CD4-positive, alpha-beta memory T cell (primary cell): ENCODE results near the gene FNIP2. TPM values are rescaled to one million over a fixed set of nuclear protein-coding genes. Genes with fewer than 3 reads are reported as not detected.
A peak's percentile ranks its signal among the peaks of the same experiment; 100 is the strongest.

Experiments used
- CTCF ChIA-PET: fragments of 350-600 bp; sonication (Branson Sonifier 250); formaldehyde crosslinking; loops from one replicate; lab custom pipeline; 2021; ENCODE audit warnings: inconsistent platforms; ENCODE audit not compliant: partially characterized antibody; lab: Charles Lee
- POLR2A ChIA-PET: fragments of 350-600 bp; sonication (Branson Sonifier 250); formaldehyde crosslinking; loops from one replicate; lab custom pipeline; 2021; ENCODE audit not compliant: partially characterized antibody; lab: Charles Lee
- DNase-seq, 5 donors: peaks; one replicate each; pipeline versions ENCODE4 v3.0.0 to v3.0.0-alpha.2; 2020 to 2022; ENCODE audit warnings: mixed read lengths in 1 of 5
- H3K27ac ChIP-seq: one replicate; pipeline ENCODE4 v1.7.0; 2013; ENCODE audit warnings: low read depth, low read length
- H3K27me3 ChIP-seq: 2 replicates; pipeline ENCODE4 v1.7.0; 2013; ENCODE audit warnings: mild to moderate bottlenecking, low read length, moderate library complexity; ENCODE audit not compliant: insufficient read depth
- H3K36me3 ChIP-seq: 2 replicates; pipeline ENCODE4 v1.7.0; 2013; ENCODE audit warnings: mild to moderate bottlenecking, low read length, moderate library complexity; ENCODE audit not compliant: insufficient read depth
- H3K4me1 ChIP-seq: 2 replicates; pipeline ENCODE4 v1.7.0; 2013; ENCODE audit warnings: mild to moderate bottlenecking, low read length, moderate library complexity; ENCODE audit not compliant: insufficient read depth
- H3K4me3 ChIP-seq, 2 donors: one replicate each; pipeline ENCODE4 v1.7.0; 2013; ENCODE audit warnings: low read length in 2 of 2, mild to moderate bottlenecking in 1 of 2
- H3K9me3 ChIP-seq, 2 donors: one replicate each; pipeline ENCODE4 v1.7.0; 2013; ENCODE audit warnings: low read length in 2 of 2, control low read depth in 1 of 2; ENCODE audit not compliant: control insufficient read depth in 1 of 2
- H3K27ac Mint-ChIP-seq, 7 donors: one replicate each; pipeline ENCODE4 v1.8.0; 2020 to 2021; ENCODE audit warnings: mixed read lengths in 7 of 7, mild to moderate bottlenecking in 6 of 7, inconsistent platforms in 3 of 7, moderate library complexity in 3 of 7
- H3K27me3 Mint-ChIP-seq, 2 donors: one replicate each; pipeline ENCODE4 v1.8.0; 2020 to 2021; ENCODE audit warnings: mixed read lengths in 2 of 2
- H3K36me3 Mint-ChIP-seq, 2 donors: one replicate each; pipeline ENCODE4 v1.8.0; 2020 to 2021; ENCODE audit warnings: mixed read lengths in 2 of 2, inconsistent platforms in 1 of 2, mild to moderate bottlenecking in 1 of 2
- H3K4me1 Mint-ChIP-seq, 4 donors: one replicate each; pipeline ENCODE4 v1.8.0; 2020 to 2021; ENCODE audit warnings: mixed read lengths in 4 of 4, mild to moderate bottlenecking in 1 of 4
- H3K4me3 Mint-ChIP-seq, 8 donors: one replicate each; pipeline ENCODE4 v1.8.0; 2020 to 2021; ENCODE audit warnings: mixed read lengths in 8 of 8, mild to moderate bottlenecking in 7 of 8, moderate library complexity in 6 of 8, inconsistent platforms in 3 of 8
- H3K9me3 Mint-ChIP-seq, 8 donors: one replicate each; pipeline ENCODE4 v1.8.0; 2020 to 2021; ENCODE audit warnings: mixed read lengths in 8 of 8, mild to moderate bottlenecking in 5 of 8, inconsistent platforms in 3 of 8, moderate library complexity in 1 of 8
- intact Hi-C: fragments of 100-400 bp; cut with micrococcal nuclease; formaldehyde crosslinking; loops from one replicate; pipeline ENCODE4 v1.15.1; 2023
- polyA plus RNA-seq, 2 donors: library from polyadenylated mRNA; unstranded; fragments of 300-500 nt; fragmentation: Illumina TruSeq; gene quantifications; one replicate each; pipeline ENCODE4 v1.2.3, GENCODE V29; 2021
- total RNA-seq, 2 experiments: library from RNA; stranded (reverse); gene quantifications; one replicate each; pipeline ENCODE4 v1.2.3, GENCODE V29; 2021

FNIP2 gene
- total and polyA plus RNA-seq, 4 experiments from 2014 or later = 2.4 to 9.4 (median 6.4) TPM

DNA sequence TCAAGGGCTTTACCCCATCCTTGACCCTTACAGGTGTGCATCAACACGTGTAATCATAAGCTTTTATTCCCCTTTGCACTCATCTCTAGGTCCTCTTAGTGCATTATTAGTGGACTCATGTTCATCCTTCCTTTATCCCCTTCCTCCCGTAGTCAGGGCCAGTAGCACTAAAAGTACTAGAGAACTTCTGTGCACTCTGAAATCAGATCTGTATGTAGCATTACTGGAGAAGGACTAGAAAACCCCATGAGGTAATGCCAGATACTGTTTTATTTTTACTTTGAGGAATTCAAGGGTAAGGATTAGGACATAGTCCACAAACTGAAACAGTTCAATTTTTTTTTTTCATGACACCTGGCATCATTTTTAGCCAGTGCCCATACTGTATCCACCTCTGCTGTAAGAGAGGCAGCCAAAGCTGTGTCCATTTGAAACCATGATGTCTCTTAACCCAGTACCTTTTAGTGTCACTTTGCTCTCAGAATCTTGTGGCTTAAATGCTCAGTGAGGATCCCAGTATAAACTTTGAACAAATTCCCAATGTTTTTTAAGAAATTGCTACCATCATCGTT is 134.7 kb downstream of the FNIP2 start:
- no peak for DNase-seq
- no peaks in the 10 kb centered on the region for H3K27me3 ChIP-seq
- no peak overlapping the region for H3K27ac ChIP-seq
- ChIA-PET CTCF (no interaction called here), POLR2A (no interaction called here)
- peaks cover 13% of the 10 kb centered on the region for H3K4me1 ChIP-seq
- intact Hi-C loops = no loop called here
- no peak overlapping the region for H3K4me3 ChIP-seq
- H3K9me3 ChIP-seq = no peaks in the 10 kb centered on the region
- H3K36me3 Mint-ChIP-seq = peaks cover 38 to 44% of the 10 kb centered on the region in 2 donors
- H3K4me3 Mint-ChIP-seq = no peak overlapping the region
- H3K4me1 Mint-ChIP-seq = peaks cover 16 to 38% (median 18%) of the 10 kb centered on the region in 4 donors
- no peaks in the 10 kb centered on the region for H3K27me3 Mint-ChIP-seq
- peak overlapping the region in 2 of 7 donors; percentile 58 to 80 for H3K27ac Mint-ChIP-seq
- H3K9me3 Mint-ChIP-seq = peaks cover 0 to 3% (median 0%) of the 10 kb centered on the region in 8 donors
- H3K36me3 ChIP-seq = no peaks in the 10 kb centered on the region

DNA sequence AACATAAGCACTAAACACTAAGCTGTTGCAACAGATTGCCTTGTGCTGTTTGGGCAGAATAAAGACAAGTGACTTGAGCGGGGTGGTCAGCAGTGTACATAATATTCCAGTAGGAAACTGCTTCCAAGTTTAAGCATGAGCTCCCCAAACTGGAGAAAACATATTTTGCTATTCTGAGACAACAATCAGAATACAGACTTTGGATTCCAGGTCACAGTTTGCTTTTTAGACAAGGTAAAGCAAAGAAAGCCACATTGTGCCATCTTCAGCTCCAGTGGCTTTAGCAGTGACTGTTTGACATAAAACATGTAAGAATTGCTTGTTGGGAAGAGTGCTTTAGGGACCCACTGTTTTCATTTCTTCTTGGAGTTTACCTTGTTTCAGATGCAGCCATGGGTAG is 136.0 kb downstream of the FNIP2 start:
- intact Hi-C loops = no loop called here
- Histone ChIP-seq H3K4me3 (no peak overlapping the region), H3K27ac (no peak overlapping the region), H3K27me3 (no peaks in the 10 kb centered on the region), H3K9me3 (no peaks in the 10 kb centered on the region), H3K4me1 (peaks cover 13% of the 10 kb centered on the region), H3K36me3 (no peaks in the 10 kb centered on the region)
- H3K9me3 Mint-ChIP-seq = peaks cover 0 to 3% (median 0%) of the 10 kb centered on the region in 8 donors
- CTCF ChIA-PET = interaction anchor here (0.6 to 2.2 kb wide), 3 partner anchors 13 to 47 kb away, joined by 3 to 5 read pairs (median 3); no protein-coding TSS in a partner anchor
- peaks cover 13 to 32% (median 16%) of the 10 kb centered on the region in 4 donors for H3K4me1 Mint-ChIP-seq
- no peak for DNase-seq
- peak overlapping the region in 2 of 7 donors; percentile 35 to 58 for H3K27ac Mint-ChIP-seq
- H3K36me3 Mint-ChIP-seq = peaks cover 28 to 32% of the 10 kb centered on the region in 2 donors
- no peaks in the 10 kb centered on the region for H3K27me3 Mint-ChIP-seq
- POLR2A ChIA-PET = no interaction called here
- no peak overlapping the region for H3K4me3 Mint-ChIP-seq

DNA sequence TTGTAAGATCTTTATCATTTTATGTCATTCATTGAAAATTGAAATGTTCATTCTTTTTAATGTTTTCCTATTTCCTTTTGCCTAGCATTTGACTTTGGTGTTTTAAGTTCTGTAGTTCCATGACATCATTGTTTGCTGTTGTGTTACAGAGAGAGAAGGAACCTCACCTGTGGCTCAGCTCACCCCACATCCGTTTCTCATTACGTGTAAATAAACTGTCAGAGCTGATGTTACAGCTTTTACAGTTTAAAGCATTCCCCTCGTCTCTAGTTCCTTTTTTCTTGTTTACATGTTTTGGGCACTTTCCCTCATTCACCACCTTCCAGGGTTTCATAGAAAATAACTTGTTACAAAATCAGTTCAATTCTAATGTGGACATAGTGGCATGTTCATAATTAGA is 137.2 kb downstream of the FNIP2 start:
- no peaks in the 10 kb centered on the region for H3K27me3 ChIP-seq
- Mint-ChIP-seq H3K27me3 (no peaks in the 10 kb centered on the region), H3K27ac (peak overlapping the region; percentile 43 to 86 (median 68)), H3K4me3 (no peak overlapping the region), H3K9me3 (no peaks in the 10 kb centered on the region), H3K36me3 (peaks cover 19 to 22% of the 10 kb centered on the region in 2 donors), H3K4me1 (peaks cover 9 to 29% (median 15%) of the 10 kb centered on the region in 4 donors)
- H3K4me1 ChIP-seq = peaks cover 13% of the 10 kb centered on the region
- intact Hi-C loops = no loop called here
- peak; percentile 23 to 66 (median 47) for DNase-seq
- POLR2A ChIA-PET = no interaction called here
- H3K9me3 ChIP-seq = no peaks in the 10 kb centered on the region
- no peaks in the 10 kb centered on the region for H3K36me3 ChIP-seq
- CTCF ChIA-PET = interaction anchor here (1.4 to 2.2 kb wide), 2 partner anchors 12 to 14 kb away, joined by 3 to 5 read pairs; no protein-coding TSS in a partner anchor
- H3K27ac ChIP-seq = no peak overlapping the region
- no peak overlapping the region for H3K4me3 ChIP-seq

DNA sequence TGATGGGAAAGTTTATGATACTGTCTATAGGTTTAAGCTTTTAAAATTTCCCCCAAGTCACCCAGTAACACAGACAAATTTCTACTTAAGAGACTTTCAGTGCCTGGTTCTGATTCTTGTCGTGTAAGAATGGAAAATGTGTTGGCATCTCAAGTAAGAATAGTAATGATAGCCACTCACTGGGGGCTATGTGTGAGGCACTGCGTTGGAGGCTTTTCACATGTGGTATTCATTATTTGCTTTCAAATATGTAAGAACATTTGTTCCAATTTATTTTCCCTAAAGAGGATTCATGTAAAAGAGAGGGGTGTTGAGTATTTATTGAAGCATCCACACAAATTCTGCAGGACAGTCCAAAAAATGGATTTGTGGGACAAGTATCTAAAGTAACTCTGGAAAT is 143.6 kb downstream of the FNIP2 start:
- H3K9me3 ChIP-seq = no peaks in the 10 kb centered on the region
- DNase-seq = no peak
- intact Hi-C loops = no loop called here
- POLR2A ChIA-PET = no interaction called here
- H3K27ac ChIP-seq = no peak overlapping the region
- H3K4me1 ChIP-seq = no peaks in the 10 kb centered on the region
- H3K9me3 Mint-ChIP-seq = no peaks in the 10 kb centered on the region
- H3K27ac Mint-ChIP-seq = no peak overlapping the region
- H3K4me3 Mint-ChIP-seq = no peak overlapping the region
- CTCF ChIA-PET = no interaction called here
- no peaks in the 10 kb centered on the region for H3K4me1 Mint-ChIP-seq
- H3K4me3 ChIP-seq = no peak overlapping the region
- no peaks in the 10 kb centered on the region for H3K36me3 Mint-ChIP-seq
- H3K36me3 ChIP-seq = no peaks in the 10 kb centered on the region
- H3K27me3 ChIP-seq = no peaks in the 10 kb centered on the region
- no peaks in the 10 kb centered on the region for H3K27me3 Mint-ChIP-seq

DNA sequence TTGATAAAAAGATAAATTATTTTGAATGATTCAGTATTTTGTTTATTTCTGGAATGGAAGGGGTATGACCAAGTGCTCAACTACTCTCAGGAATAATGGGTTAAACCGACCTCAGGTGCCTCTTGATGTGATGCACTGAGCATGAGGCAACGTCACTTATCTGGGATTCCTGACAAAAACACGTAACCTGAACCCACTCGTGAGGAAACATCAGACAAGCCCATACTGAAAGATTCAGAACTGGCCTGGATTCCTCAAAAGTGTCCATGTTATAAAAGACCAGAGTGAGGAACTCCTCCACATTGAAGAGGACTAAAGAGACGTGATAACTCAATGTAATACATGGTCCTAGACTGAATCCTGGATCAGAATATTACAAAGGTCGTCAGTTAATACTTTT is 144.0 kb downstream of the FNIP2 start:
- Mint-ChIP-seq H3K27me3 (no peaks in the 10 kb centered on the region), H3K9me3 (no peaks in the 10 kb centered on the region), H3K4me1 (no peaks in the 10 kb centered on the region), H3K27ac (no peak overlapping the region), H3K4me3 (no peak overlapping the region), H3K36me3 (no peaks in the 10 kb centered on the region)
- Histone ChIP-seq H3K27me3 (no peaks in the 10 kb centered on the region), H3K27ac (no peak overlapping the region), H3K36me3 (no peaks in the 10 kb centered on the region), H3K4me1 (no peaks in the 10 kb centered on the region), H3K9me3 (no peaks in the 10 kb centered on the region), H3K4me3 (no peak overlapping the region)
- no peak for DNase-seq
- intact Hi-C loops = no loop called here
- ChIA-PET POLR2A (no interaction called here), CTCF (no interaction called here)

DNA sequence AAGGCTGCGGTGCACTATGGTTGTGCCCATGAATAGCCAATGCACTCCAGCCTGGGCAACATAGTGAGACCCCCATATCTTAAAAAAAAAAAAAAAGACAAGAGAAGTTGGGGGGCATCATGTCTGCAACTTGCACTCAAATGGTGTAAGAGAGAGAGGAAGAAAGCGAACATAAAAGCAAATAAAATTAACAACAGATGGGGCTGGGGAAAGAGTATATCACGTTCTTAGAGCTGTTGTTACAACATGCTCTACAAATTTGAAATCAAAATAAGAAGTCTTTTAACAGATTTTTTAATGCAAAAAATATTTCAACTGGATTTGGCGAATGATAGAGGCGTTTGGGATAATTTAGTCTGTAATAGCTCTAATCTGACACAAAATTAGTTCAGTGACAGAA is 144.9 kb downstream of the FNIP2 start:
- DNase-seq = no peak
- Mint-ChIP-seq H3K9me3 (no peaks in the 10 kb centered on the region), H3K4me1 (no peaks in the 10 kb centered on the region), H3K27me3 (no peaks in the 10 kb centered on the region), H3K4me3 (no peak overlapping the region), H3K27ac (no peak overlapping the region), H3K36me3 (no peaks in the 10 kb centered on the region)
- no peaks in the 10 kb centered on the region for H3K27me3 ChIP-seq
- H3K27ac ChIP-seq = no peak overlapping the region
- H3K4me3 ChIP-seq = no peak overlapping the region
- POLR2A ChIA-PET = no interaction called here
- intact Hi-C loops = no loop called here
- H3K36me3 ChIP-seq = no peaks in the 10 kb centered on the region
- no peaks in the 10 kb centered on the region for H3K9me3 ChIP-seq
- no peaks in the 10 kb centered on the region for H3K4me1 ChIP-seq
- CTCF ChIA-PET = no interaction called here

DNA sequence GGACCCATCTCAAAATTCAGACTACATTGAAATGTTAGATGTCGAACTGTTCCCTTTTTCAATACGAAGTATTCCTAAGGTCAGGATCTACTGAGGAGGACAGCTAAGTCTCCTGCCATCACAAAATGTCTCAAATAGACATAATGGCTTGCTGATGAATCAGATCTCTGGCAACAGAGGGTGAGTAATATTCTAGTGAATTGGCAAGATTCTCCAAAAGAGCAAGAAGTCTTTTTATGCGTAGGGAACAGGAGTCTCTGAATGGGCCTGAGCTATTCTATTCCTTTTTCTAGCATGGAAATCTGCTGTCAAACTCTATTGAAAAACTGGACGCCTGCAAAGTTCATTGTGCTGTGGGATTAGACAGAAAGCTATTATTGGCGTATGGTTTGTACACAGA is 145.4 kb downstream of the FNIP2 start:
- no peaks in the 10 kb centered on the region for H3K27me3 ChIP-seq
- H3K36me3 ChIP-seq = no peaks in the 10 kb centered on the region
- DNase-seq = no peak
- CTCF ChIA-PET = no interaction called here
- no peak overlapping the region for H3K4me3 Mint-ChIP-seq
- H3K4me1 Mint-ChIP-seq = no peaks in the 10 kb centered on the region
- POLR2A ChIA-PET = no interaction called here
- H3K27me3 Mint-ChIP-seq = no peaks in the 10 kb centered on the region
- H3K27ac Mint-ChIP-seq = no peak overlapping the region
- intact Hi-C loops = no loop called here
- no peaks in the 10 kb centered on the region for H3K9me3 Mint-ChIP-seq
- H3K4me1 ChIP-seq = no peaks in the 10 kb centered on the region
- H3K4me3 ChIP-seq = no peak overlapping the region
- no peak overlapping the region for H3K27ac ChIP-seq
- no peaks in the 10 kb centered on the region for H3K36me3 Mint-ChIP-seq
- no peaks in the 10 kb centered on the region for H3K9me3 ChIP-seq
